Adrenal gland (tissue), 12 donors: ENCODE data around the gene MGAT4D. TPM values are rescaled to one million over a fixed set of nuclear protein-coding genes. Genes with fewer than 3 reads are reported as not detected.

Experiments
- DNase-seq, 7 donors: peaks; one replicate each; pipeline ENCODE4 v3.0.0-alpha.2; 2019 to 2020
- H3K27ac ChIP-seq, 5 donors: fragments of 200-600 bp; sonication (generic) in 4 of 5; 1 replicate in 3 of 5; 2 replicates in 2 of 5; pipeline versions ENCODE4 v1.5.1 to v1.8.0; 2016 to 2020; ENCODE audit warnings: mild to moderate bottlenecking in 1 of 5
- H3K27me3 ChIP-seq: fragments of 200-600 bp; 2 replicates; pipeline ENCODE4 v1.8.0; 2021
- H3K36me3 ChIP-seq, 2 donors: fragments of 200-600 bp; replicated peaks in 1 of 2; 1 replicate in 1 of 2; 2 replicates in 1 of 2; pipeline versions ENCODE4 v1.5.1 to v1.8.0; 2018 to 2022
- H3K4me1 ChIP-seq, 2 donors: fragments of 200-600 bp; replicated peaks in 1 of 2; 1 replicate in 1 of 2; 2 replicates in 1 of 2; pipeline versions ENCODE4 v1.5.1 to v1.8.0; 2018 to 2021
- H3K4me3 ChIP-seq, 4 donors: fragments of 200-600 bp; sonication (generic) in 3 of 4; one replicate each; pipeline ENCODE4 v1.5.1; 2016 to 2018
- H3K9me3 ChIP-seq, 3 donors: fragments of 200-600 bp; sonication (generic) in 1 of 3; replicated peaks in 1 of 3; 1 replicate in 2 of 3; 2 replicates in 1 of 3; pipeline versions ENCODE4 v1.5.1 to v1.8.0; 2016 to 2021
- POLR2A ChIP-seq, 2 donors: fragments of 450-650 bp; IDR thresholded peaks; one replicate each; pipeline ENCODE4 v1.6.1; 2017; ENCODE audit warnings: antibody characterized with exemption in 2 of 2, mild to moderate bottlenecking in 2 of 2, moderate library complexity in 1 of 2
- WGBS, 4 donors: extraction: QIAGEN DNeasy Blood & Tissue Kit in 2 of 4; methylation state at CpG; one replicate each; pipeline versions ENCODE4 v1.1.5 to v1.1.7; 2013 to 2017; 5-methylcytosine and 5-hydroxymethylcytosine counted together
- intact Hi-C, 2 donors: fragments of 100-400 bp; cut with DNase I; formaldehyde crosslinking; loops; one replicate each; pipeline versions ENCODE4 v1.14.1 to v1.15.0; 2022 to 2023
- polyA plus RNA-seq, 3 donors: library from polyadenylated mRNA; stranded (reverse); fragments of 200-250 nt in 2 of 3; fragments of 350-450 nt in 1 of 3; fragmentation: Illumina TruSeq in 1 of 3; extraction: RNeasy Lipid Tissue Mini Kit (QIAGEN cat#74804) in 1 of 3; gene quantifications; one replicate each; pipeline ENCODE4 v1.2.3, GENCODE V29; 2013 to 2014
- total RNA-seq, 9 donors: library from RNA; depleted of rRNA in 4 of 9; stranded (reverse); fragments of >200 nt in 4 of 9; fragments of 120-200 nt in 1 of 9; fragmentation: NEBNext Ultra II Directional in 1 of 9; extraction: Animal tissue kit (Norgen Biotek cat#: 25700) in 1 of 9; gene quantifications; one replicate each; pipeline versions ENCODE4 v1.1.0 to v1.2.4, GENCODE V29; 2013 to 2023
- TF ChIP-seq, protein P1 (sequence below), 6 experiments: fragments of 450-650 bp in 4 of 6; fragments of 200-600 bp in 2 of 6; sonication (generic) in 1 of 6; IDR thresholded peaks; 1 replicate in 5 of 6; 2 replicates in 1 of 6; pipeline versions ENCODE4 v1.5.1 to v1.8.0; 2016 to 2021; ENCODE audit warnings: antibody characterized with exemption in 6 of 6, mild to moderate bottlenecking in 2 of 6, moderate library complexity in 1 of 6
- donor health status: healthy with polysubstance abuse.
- donor health status: Bipolar disorder and iron deficiency.
- donor health status: DM: yes; HTN: yes; CAD: no.
- donor health status: DM: no; HTN: no; CAD: no.
- donor health status: DM: no; HTN: no; CAD: no.
- donor health status: DM: yes; HTN: yes; CAD: no.

The MGAT4D gene
- total and polyA plus RNA-seq, 12 donors: not detected

DNA sequence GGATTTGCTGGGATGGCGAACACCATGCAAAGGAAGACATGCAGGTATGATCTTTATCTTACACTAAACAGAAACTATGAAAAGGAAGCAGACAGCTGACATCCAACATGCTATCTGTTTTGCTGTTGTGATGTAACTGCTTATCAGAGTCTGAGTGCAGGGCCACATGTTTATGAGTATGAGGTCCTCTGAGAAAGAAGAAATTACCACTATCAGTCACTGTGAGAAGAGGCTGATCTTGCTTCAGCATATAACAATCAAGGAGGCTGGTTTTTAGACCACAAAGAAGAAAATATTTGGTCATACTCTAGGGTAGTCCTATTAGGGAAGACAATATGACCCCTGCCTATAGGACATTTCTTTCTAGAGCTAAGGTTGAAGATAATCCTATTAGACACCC lies 89.1 kb downstream of the MGAT4D start:
- TF ChIP-seq, protein P1, sequence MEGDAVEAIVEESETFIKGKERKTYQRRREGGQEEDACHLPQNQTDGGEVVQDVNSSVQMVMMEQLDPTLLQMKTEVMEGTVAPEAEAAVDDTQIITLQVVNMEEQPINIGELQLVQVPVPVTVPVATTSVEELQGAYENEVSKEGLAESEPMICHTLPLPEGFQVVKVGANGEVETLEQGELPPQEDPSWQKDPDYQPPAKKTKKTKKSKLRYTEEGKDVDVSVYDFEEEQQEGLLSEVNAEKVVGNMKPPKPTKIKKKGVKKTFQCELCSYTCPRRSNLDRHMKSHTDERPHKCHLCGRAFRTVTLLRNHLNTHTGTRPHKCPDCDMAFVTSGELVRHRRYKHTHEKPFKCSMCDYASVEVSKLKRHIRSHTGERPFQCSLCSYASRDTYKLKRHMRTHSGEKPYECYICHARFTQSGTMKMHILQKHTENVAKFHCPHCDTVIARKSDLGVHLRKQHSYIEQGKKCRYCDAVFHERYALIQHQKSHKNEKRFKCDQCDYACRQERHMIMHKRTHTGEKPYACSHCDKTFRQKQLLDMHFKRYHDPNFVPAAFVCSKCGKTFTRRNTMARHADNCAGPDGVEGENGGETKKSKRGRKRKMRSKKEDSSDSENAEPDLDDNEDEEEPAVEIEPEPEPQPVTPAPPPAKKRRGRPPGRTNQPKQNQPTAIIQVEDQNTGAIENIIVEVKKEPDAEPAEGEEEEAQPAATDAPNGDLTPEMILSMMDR (IDR thresholded peaks at IDR 0.05): no peak
- no peaks in the 10 kb centered on the region for H3K4me1 ChIP-seq
- no peaks in the 10 kb centered on the region for H3K36me3 ChIP-seq
- no peaks in the 10 kb centered on the region for H3K9me3 ChIP-seq
- intact Hi-C loops: no loop called here
- WGBS, 4 donors: 82 to 91% (median 88%) methylated on average over 1 of the region's 1 CpG
- no peaks in the 10 kb centered on the region for H3K27me3 ChIP-seq
- DNase-seq: no peak
- no peak overlapping the region for H3K27ac ChIP-seq
- no peak overlapping the region for H3K4me3 ChIP-seq

DNA sequence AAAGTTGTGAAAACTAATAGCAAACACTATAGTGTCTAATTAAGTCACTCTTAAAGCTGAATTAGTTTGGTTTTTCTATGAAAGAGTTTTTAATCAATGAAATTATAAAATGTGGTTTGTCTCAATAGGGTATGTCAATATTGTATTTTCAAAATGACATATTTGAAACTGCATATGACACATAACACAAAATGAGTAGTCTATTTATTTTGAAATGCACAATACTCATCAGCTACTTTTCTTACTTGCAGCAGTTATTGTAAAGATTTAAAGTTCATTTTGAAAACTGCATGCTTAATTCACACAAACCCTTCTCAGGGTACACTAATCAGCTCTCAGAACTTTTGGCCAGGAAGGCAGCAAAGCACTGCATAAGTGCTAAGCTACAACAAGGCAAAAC lies 91.8 kb downstream of the MGAT4D start:
- TF ChIP-seq, protein P1 (IDR thresholded peaks at IDR 0.05): no peak
- no peak for TF ChIP-seq POLR2A (IDR thresholded peaks at IDR 0.05)
- H3K36me3 ChIP-seq: no peaks in the 10 kb centered on the region
- H3K9me3 ChIP-seq: no peaks in the 10 kb centered on the region
- H3K4me3 ChIP-seq: no peak overlapping the region
- no peaks in the 10 kb centered on the region for H3K4me1 ChIP-seq
- H3K27ac ChIP-seq: no peak overlapping the region
- no peak for DNase-seq
- intact Hi-C loops: no loop called here
- H3K27me3 ChIP-seq: no peaks in the 10 kb centered on the region

DNA sequence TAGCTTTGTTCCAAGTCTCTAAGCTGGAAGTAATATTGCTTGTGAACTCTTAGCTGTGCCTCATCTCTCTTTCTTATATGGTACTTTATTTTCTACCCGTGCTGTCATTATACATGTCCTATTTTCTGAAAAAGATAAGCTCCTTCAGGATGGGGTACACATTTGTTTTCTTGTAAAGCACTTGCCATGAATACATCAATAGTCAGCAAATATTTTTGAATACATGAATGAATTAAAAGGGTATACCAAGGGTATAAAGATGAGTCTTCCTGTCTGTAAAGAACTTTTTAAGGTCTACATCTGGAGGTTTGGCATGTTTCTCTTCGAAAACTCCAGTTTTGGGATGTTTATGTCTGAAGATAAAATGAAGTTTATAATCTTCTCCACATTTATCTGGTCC lies 98.0 kb downstream of the MGAT4D start:
- WGBS, 4 donors: 71 to 82% (median 75%) methylated on average over 2 of the region's 2 CpGs
- Histone ChIP-seq H3K4me3 (no peak overlapping the region), H3K27ac (no peak overlapping the region)

DNA sequence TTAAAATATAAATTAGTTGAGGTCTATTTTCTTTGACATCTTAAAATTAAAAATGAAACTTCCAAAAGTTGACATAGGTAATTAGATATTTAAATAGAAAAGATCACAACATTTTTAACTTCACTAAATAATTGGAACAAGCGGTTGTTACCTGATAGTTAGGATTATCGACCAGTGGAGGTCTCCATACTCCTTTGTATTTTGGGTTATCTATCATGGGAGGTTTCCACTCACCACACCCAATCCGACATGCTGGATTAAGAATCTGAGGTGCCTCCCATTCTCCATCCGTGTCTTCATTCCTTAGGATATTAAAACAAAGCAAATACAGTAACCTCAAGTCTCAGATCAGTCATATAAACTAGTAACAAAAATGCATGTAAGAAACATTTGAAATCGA lies 102.4 kb downstream of the MGAT4D start:
- no peak for DNase-seq
- no peak for TF ChIP-seq POLR2A (IDR thresholded peaks at IDR 0.05)
- TF ChIP-seq, protein P1 (IDR thresholded peaks at IDR 0.05): no peak
- Histone ChIP-seq H3K4me3 (no peak overlapping the region), H3K27me3 (no peaks in the 10 kb centered on the region), H3K9me3 (no peaks in the 10 kb centered on the region), H3K4me1 (no peaks in the 10 kb centered on the region), H3K27ac (no peak overlapping the region), H3K36me3 (no peaks in the 10 kb centered on the region)
- 70 to 81% (median 77%) methylated on average over 5 of the region's 5 CpGs for WGBS, 4 donors
- intact Hi-C loops: no loop called here

More for the DNA sequence above, 98.0 kb downstream of the MGAT4D start:
- no peak for DNase-seq
- TF ChIP-seq, protein P1 (IDR thresholded peaks at IDR 0.05): no peak
- no peak for TF ChIP-seq POLR2A (IDR thresholded peaks at IDR 0.05)
- intact Hi-C loops: no loop called here
- H3K4me1 ChIP-seq: no peaks in the 10 kb centered on the region
- H3K27me3 ChIP-seq: no peaks in the 10 kb centered on the region
- no peaks in the 10 kb centered on the region for H3K9me3 ChIP-seq
- H3K36me3 ChIP-seq: no peaks in the 10 kb centered on the region

Other genes with a start within 250 kb of the MGAT4D start
- gene SCOC, start 124.6 kb downstream of the MGAT4D start, total RNA-seq: 10 to 100 TPM; 28.5 to 82.9 (median 45.5) TPM
- 100 to 1,000 TPM in 1 of 3 donors, 10 to 100 TPM in 2; 38.8 to 101 (median 46.7) TPM for gene SCOC, start 124.6 kb downstream of the MGAT4D start, polyA plus RNA-seq
- gene CLGN, start 70.6 kb downstream of the MGAT4D start, total RNA-seq: 1 to 10 TPM in 4 of 9 donors, under 1 TPM in 4, not detected in 1; 0.29 to 9.0 (median 1.2) TPM
- 1 to 10 TPM in 2 of 3 donors, under 1 TPM in 1; 0.47 to 8.2 (median 2.5) TPM for gene CLGN, start 70.6 kb downstream of the MGAT4D start, polyA plus RNA-seq
- gene ELMOD2, start 25.9 kb upstream of the MGAT4D start, total RNA-seq: 10 to 100 TPM; 13.3 to 46.9 (median 33.5) TPM
- 10 to 100 TPM; 16.1 to 48.5 (median 20.4) TPM for gene ELMOD2, start 25.9 kb upstream of the MGAT4D start, polyA plus RNA-seq
- gene UCP1, start 70.7 kb upstream of the MGAT4D start, total RNA-seq: not detected
- gene UCP1, start 70.7 kb upstream of the MGAT4D start, polyA plus RNA-seq: 1 to 10 TPM in 1 of 3 donors, under 1 TPM in 1, not detected in 1; 0.16 to 1.3 TPM